HL-60/S4 treated with retinoic acid at 250 ng/mL for 4 days and 3 days (cell line): Measurements from ENCODE around the gene CRCP.

Source experiments
- in situ Hi-C: fragments of 300-500 bp; cut with MboI; formaldehyde crosslinking; loops from 2 replicates; pipeline ENCODE4 v1.7.0; 2022; ENCODE audit warnings: low sequenced_read_pairs

CRCP gene

GRCh38 chr7:66186991-66187390 lies 72.3 kb downstream of the CRCP start:
- in situ Hi-C loops, result no loop called here

GRCh38 chr7:66187905-66188304 lies 73.3 kb downstream of the CRCP start:
- in situ Hi-C loops, result no loop called here

- in situ Hi-C loops, result no loop called here
These were observed 74.0 kb downstream of the CRCP start for GRCh38 chr7:66188645-66189044.

- in situ Hi-C loops, result no loop called here
These were observed 75.3 kb downstream of the CRCP start for GRCh38 chr7:66189695-66190503.

- in situ Hi-C loops, result no loop called here
These were observed 75.8 kb downstream of the CRCP start for GRCh38 chr7:66190504-66190857.

GRCh38 chr7:66193146-66193725 lies 78.6 kb downstream of the CRCP start:
- in situ Hi-C loops, result no loop called here

- in situ Hi-C loops, result no loop called here
These were observed 83.8 kb downstream of the CRCP start for GRCh38 chr7:66198469-66198868.

- in situ Hi-C loops, result no loop called here
These were observed 84.3 kb downstream of the CRCP start for GRCh38 chr7:66198956-66199355.

- in situ Hi-C loops, result no loop called here
These were observed 87.8 kb downstream of the CRCP start for GRCh38 chr7:66202441-66202840.
